IMR-90 (cell line): ENCODE data around the gene BCL2L11. TPM values are rescaled to one million over a fixed set of nuclear protein-coding genes. Genes with fewer than 3 reads are reported as not detected.

Source experiments
- ATAC-seq: fragments of 200-7000 bp; cut with Tn5 transposase; 2 replicates; pipeline ENCODE4 v1.9.1; 2020; ENCODE audit warnings: low read depth, mild to moderate bottlenecking, moderate library complexity
- BruUV-seq: library from RNA; stranded (reverse); fragments of 400-500 nt; replicated peaks from 2 replicates; lab custom pipeline; 2021; lab: Mats Ljungman, UMichigan
- CTCF ChIA-PET: fragments of 300-600 bp; formaldehyde crosslinking; extraction: SDS; loops from one replicate; lab custom pipeline; 2021; ENCODE audit warnings: antibody characterized with exemption; lab: Yijun Ruan, JAX
- POLR2A ChIA-PET: fragments of 300-600 bp; sonication (Branson Sonifier 250); formaldehyde crosslinking; loops from one replicate; lab custom pipeline; 2022; ENCODE audit warnings: antibody characterized with exemption; ENCODE audit not compliant: unreplicated experiment; lab: Charles Lee
- DNase-seq: peaks from one replicate; pipeline ENCODE4 v3.0.0; 2013
- H2AFZ ChIP-seq: replicated peaks from 2 replicates; pipeline ENCODE3; 2013; ENCODE audit warnings: low read length, mild to moderate bottlenecking; ENCODE audit not compliant: poor library complexity
- H2AK5ac ChIP-seq: 2 replicates; pipeline ENCODE4 v1.6.1; 2013; ENCODE audit warnings: low read depth, low read length, inconsistent platforms
- H2AK9ac ChIP-seq: replicated peaks from 2 replicates; pipeline ENCODE3; 2013; ENCODE audit warnings: mild to moderate bottlenecking, low read depth, low read length, moderate library complexity; ENCODE audit not compliant: poor library complexity
- H2BK120ac ChIP-seq: 2 replicates; pipeline ENCODE4 v1.6.1; 2013; ENCODE audit warnings: low read depth, low read length, inconsistent platforms
- H2BK15ac ChIP-seq: 3 replicates; pipeline ENCODE4 v1.6.1; 2013; ENCODE audit warnings: low read depth, low read length, inconsistent platforms
- H2BK20ac ChIP-seq: 2 replicates; pipeline ENCODE4 v1.6.1; 2013; ENCODE audit warnings: low read depth, mild to moderate bottlenecking, inconsistent platforms, low read length, moderate library complexity
- H2BK5ac ChIP-seq: 2 replicates; pipeline ENCODE4 v1.6.1; 2013; ENCODE audit warnings: mild to moderate bottlenecking, low read depth, low read length, inconsistent platforms; ENCODE audit not compliant: poor library complexity, severe bottlenecking
- H3K14ac ChIP-seq: replicated peaks from 2 replicates; pipeline ENCODE4 v1.6.1; 2013; ENCODE audit warnings: low read depth, low read length, inconsistent platforms
- H3K18ac ChIP-seq: 2 replicates; pipeline ENCODE4 v1.6.1; 2013; ENCODE audit warnings: low read depth, low read length, control low read depth
- H3K23ac ChIP-seq: 2 replicates; pipeline ENCODE4 v1.6.1; 2013; ENCODE audit warnings: low read depth, low read length, inconsistent platforms
- H3K27ac ChIP-seq: 2 replicates; pipeline ENCODE4 v1.5.1; 2013; ENCODE audit warnings: mild to moderate bottlenecking, control low read depth, low read length; ENCODE audit not compliant: insufficient read depth
- H3K27me3 ChIP-seq: 2 replicates; pipeline ENCODE4 v1.6.1; 2013; ENCODE audit warnings: low read length; ENCODE audit not compliant: control insufficient read depth, insufficient read depth
- H3K36me3 ChIP-seq: 2 replicates; pipeline ENCODE4 v1.6.1; 2013; ENCODE audit warnings: low read length, mixed read lengths; ENCODE audit not compliant: control insufficient read depth, insufficient read depth
- H3K4ac ChIP-seq: 2 replicates; pipeline ENCODE4 v1.6.1; 2013; ENCODE audit warnings: low read depth, low read length, inconsistent platforms
- H3K4me1 ChIP-seq: 2 replicates; pipeline ENCODE4 v1.6.1; 2013; ENCODE audit warnings: low read length, mixed read lengths; ENCODE audit not compliant: control insufficient read depth, insufficient read depth
- H3K4me2 ChIP-seq: 2 replicates; pipeline ENCODE4 v1.6.1; 2013; ENCODE audit warnings: low read depth, mild to moderate bottlenecking, control low read depth, low read length, moderate library complexity
- H3K4me3 ChIP-seq: 2 replicates; pipeline ENCODE4 v1.5.1; 2013; ENCODE audit warnings: low read depth, mild to moderate bottlenecking, control low read depth, low read length, moderate library complexity; ENCODE audit not compliant: insufficient read depth
- H3K56ac ChIP-seq: 2 replicates; pipeline ENCODE4 v1.6.1; 2013; ENCODE audit warnings: low read length, inconsistent platforms; ENCODE audit not compliant: insufficient read depth; ENCODE audit errors: extremely low read depth
- H3K79me1 ChIP-seq, 2 experiments: 2 replicates each; pipeline ENCODE4 v1.6.1; 2013; ENCODE audit warnings: low read length in 2 of 2, inconsistent platforms in 1 of 2, low read depth in 1 of 2
- H3K9ac ChIP-seq: 2 replicates; pipeline ENCODE4 v1.6.1; 2013; ENCODE audit warnings: low read depth, low read length, control low read depth
- H3K9me1 ChIP-seq: 2 replicates; pipeline ENCODE4 v1.6.1; 2013; ENCODE audit warnings: low read length, inconsistent platforms; ENCODE audit not compliant: insufficient read depth
- H3K9me3 ChIP-seq: 2 replicates; pipeline ENCODE4 v1.6.1; 2013; ENCODE audit warnings: low read length; ENCODE audit not compliant: control insufficient read depth, insufficient read depth
- H4K20me1 ChIP-seq: 2 replicates; pipeline ENCODE4 v1.6.1; 2013; ENCODE audit warnings: low read length, inconsistent platforms; ENCODE audit not compliant: insufficient read depth
- H4K5ac ChIP-seq: 2 replicates; pipeline ENCODE4 v1.6.1; 2013; ENCODE audit warnings: mild to moderate bottlenecking, low read depth, low read length, control low read depth
- H4K8ac ChIP-seq, 2 experiments: 2 replicates each; pipeline ENCODE4 v1.6.1; 2013; ENCODE audit warnings: low read depth in 2 of 2, low read length in 2 of 2, control low read depth in 1 of 2, inconsistent platforms in 1 of 2
- H4K91ac ChIP-seq: 2 replicates; pipeline ENCODE4 v1.6.1; 2013; ENCODE audit warnings: low read depth, low read length, inconsistent platforms; ENCODE audit not compliant: insufficient read depth
- CEBPB ChIP-seq: IDR thresholded peaks from 2 replicates; pipeline ENCODE4 v1.6.1; 2012; ENCODE audit warnings: low read depth, low read length, improper control_type of control experiment
- CHD1 ChIP-seq: IDR thresholded peaks from 2 replicates; pipeline ENCODE4 v1.6.1; 2012; ENCODE audit warnings: low read depth, low read length, improper control_type of control experiment
- FOS ChIP-seq: fragments of 150-350 bp; IDR thresholded peaks from 2 replicates; pipeline ENCODE4 v1.6.1; 2016; ENCODE audit warnings: low read depth, low read length
- MAZ ChIP-seq: IDR thresholded peaks from 2 replicates; pipeline ENCODE4 v1.6.1; 2012; ENCODE audit warnings: low read depth, mild to moderate bottlenecking, low read length, improper control_type of control experiment, moderate library complexity, borderline replicate concordance
- MXI1 ChIP-seq: IDR thresholded peaks from 2 replicates; pipeline ENCODE4 v1.6.1; 2012; ENCODE audit warnings: low read depth, mild to moderate bottlenecking, low read length, moderate library complexity, borderline replicate concordance
- RCOR1 ChIP-seq: IDR thresholded peaks from 2 replicates; pipeline ENCODE4 v1.6.1; 2012; ENCODE audit warnings: mild to moderate bottlenecking, low read length, improper control_type of control experiment; ENCODE audit not compliant: insufficient replicate concordance
- RFX5 ChIP-seq: IDR thresholded peaks from 2 replicates; pipeline ENCODE4 v1.8.0; 2012; ENCODE audit warnings: low read depth, mild to moderate bottlenecking, low read length, moderate library complexity
- SMC3 ChIP-seq: fragments of 150-350 bp; IDR thresholded peaks from 2 replicates; pipeline ENCODE4 v1.6.1; 2016; ENCODE audit warnings: low read depth, mild to moderate bottlenecking, antibody characterized with exemption, low read length, moderate library complexity
- WGBS, 2 experiments: methylation state at CpG; one replicate each; pipeline versions ENCODE4 v1.1.5 to v1.1.7; 2013; ENCODE audit warnings: missing lambda C conversion rate in 2 of 2; ENCODE audit not compliant: insufficient read length in 1 of 2; ENCODE audit errors: extremely low coverage in 2 of 2; 5-methylcytosine and 5-hydroxymethylcytosine counted together
- dilution Hi-C: fragments of 300-500 bp; cut with HindIII; formaldehyde crosslinking; loops from one replicate; pipeline ENCODE4 v1.14.3; 2018; ENCODE audit warnings: low sequenced_read_pairs; ENCODE audit not compliant: unreplicated experiment
- in situ Hi-C: fragments of 300-500 bp; cut with MboI; formaldehyde crosslinking; loops from 3 replicates; pipeline ENCODE4 v1.14.3; 2019; ENCODE audit warnings: low sequenced_read_pairs, inconsistent platforms, mixed read lengths
- intact Hi-C: fragments of 100-400 bp; cut with micrococcal nuclease; formaldehyde crosslinking; loops from 2 replicates; pipeline ENCODE4 v1.10.0; 2022
- polyA plus RNA-seq, 3 experiments: library from polyadenylated mRNA; depleted of rRNA; stranded (reverse); fragments of >200 nt; gene quantifications; 2 replicates each; pipeline ENCODE4 v1.2.3, GENCODE V29; 2012; ENCODE audit warnings: low replicate concordance in 1 of 3
- total RNA-seq: library from RNA; depleted of rRNA; stranded (reverse); fragments of >200 nt; gene quantifications from 2 replicates; pipeline ENCODE4 v1.2.3, GENCODE V29; 2012
- TF ChIP-seq, protein P1 (sequence below): fragments of 150-350 bp; IDR thresholded peaks from 2 replicates; pipeline ENCODE4 v1.6.1; 2016; ENCODE audit warnings: low read depth, mild to moderate bottlenecking, low read length, moderate library complexity, borderline replicate concordance
- TF ChIP-seq, protein P2 (sequence below): fragments of 150-350 bp; IDR thresholded peaks from 2 replicates; pipeline ENCODE4 v1.6.1; 2017; ENCODE audit warnings: mild to moderate bottlenecking, antibody characterized with exemption, low read length, low read depth
- TF ChIP-seq, protein P3 (sequence below): conservative IDR thresholded peaks from 2 replicates; pipeline ENCODE4 v1.5.1; 2012; ENCODE audit warnings: mild to moderate bottlenecking, low read depth, low read length, improper control_type of control experiment

The BCL2L11 gene
- total and polyA plus RNA-seq, 2 of the 4 experiments (the other 2 are of a cell fraction), result 1.1 to 1.7 TPM

DNA sequence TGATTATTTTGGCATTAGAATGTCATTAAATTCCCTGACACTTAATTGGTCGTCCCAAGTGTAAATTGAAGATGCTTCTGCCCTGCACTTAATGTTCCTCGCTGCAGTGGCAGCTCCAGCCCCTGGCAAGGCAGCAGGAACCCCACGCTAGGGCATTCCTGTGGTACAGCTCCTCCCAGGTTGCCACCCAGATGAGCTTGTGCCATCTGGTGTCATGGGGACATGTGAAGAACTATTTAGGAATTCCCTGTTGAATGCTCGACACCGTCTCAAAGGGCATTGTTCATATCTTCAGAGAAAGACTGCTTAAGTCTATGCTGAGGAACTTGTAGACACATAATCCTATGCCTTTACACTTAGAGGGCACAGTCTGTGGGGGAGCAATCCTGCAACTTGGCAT is 38.9 kb downstream of the BCL2L11 start:
- Histone ChIP-seq H2BK120ac (no peak overlapping the region), H4K20me1 (peaks cover 23% of the 10 kb centered on the region), H2BK15ac (no peak overlapping the region), H2AK5ac (no peak overlapping the region), H3K9me1 (peaks cover 13% of the 10 kb centered on the region; the same call in 1 of the 2 replicates), H3K27ac (no peak overlapping the region), H4K91ac (no peak overlapping the region), H3K4me1 (peaks cover 15% of the 10 kb centered on the region), H3K56ac (no peak overlapping the region; the same call in 1 of the 2 replicates), H2AFZ (no peak overlapping the region), H4K5ac (no peak overlapping the region), H3K36me3 (peaks cover 21% of the 10 kb centered on the region; the same call in 1 of the 2 replicates), H2AK9ac (no peak overlapping the region), H2BK20ac (no peak overlapping the region), H3K9me3 (no peaks in the 10 kb centered on the region), H3K79me1 (no peaks in the 10 kb centered on the region), H3K4me3 (no peak overlapping the region), H3K4me2 (no peak overlapping the region), H3K23ac (no peak overlapping the region), H3K27me3 (peaks cover 7% of the 10 kb centered on the region), H4K8ac (no peak overlapping the region), H3K14ac (no peak overlapping the region), H3K4ac (no peak overlapping the region), H2BK5ac (no peak overlapping the region), H3K18ac (no peak overlapping the region), H3K9ac (no peak overlapping the region)
- CTCF ChIA-PET, result no interaction called here
- no peak for DNase-seq
- WGBS, 2 experiments, result 100% methylated on average over 1 of the region's 5 CpGs; no CpG with 5 or more reads in 1 of the 2 experiments
- dilution Hi-C loops, result no loop called here
- no TSS peak for BruUV-seq
- in situ Hi-C loops, result no loop called here
- no peak for TF ChIP-seq CHD1
- no peak for TF ChIP-seq CEBPB
- TF ChIP-seq FOS, result no peak
- TF ChIP-seq, protein P1, sequence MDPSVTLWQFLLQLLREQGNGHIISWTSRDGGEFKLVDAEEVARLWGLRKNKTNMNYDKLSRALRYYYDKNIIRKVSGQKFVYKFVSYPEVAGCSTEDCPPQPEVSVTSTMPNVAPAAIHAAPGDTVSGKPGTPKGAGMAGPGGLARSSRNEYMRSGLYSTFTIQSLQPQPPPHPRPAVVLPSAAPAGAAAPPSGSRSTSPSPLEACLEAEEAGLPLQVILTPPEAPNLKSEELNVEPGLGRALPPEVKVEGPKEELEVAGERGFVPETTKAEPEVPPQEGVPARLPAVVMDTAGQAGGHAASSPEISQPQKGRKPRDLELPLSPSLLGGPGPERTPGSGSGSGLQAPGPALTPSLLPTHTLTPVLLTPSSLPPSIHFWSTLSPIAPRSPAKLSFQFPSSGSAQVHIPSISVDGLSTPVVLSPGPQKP, result no peak
- TF ChIP-seq, protein P2, sequence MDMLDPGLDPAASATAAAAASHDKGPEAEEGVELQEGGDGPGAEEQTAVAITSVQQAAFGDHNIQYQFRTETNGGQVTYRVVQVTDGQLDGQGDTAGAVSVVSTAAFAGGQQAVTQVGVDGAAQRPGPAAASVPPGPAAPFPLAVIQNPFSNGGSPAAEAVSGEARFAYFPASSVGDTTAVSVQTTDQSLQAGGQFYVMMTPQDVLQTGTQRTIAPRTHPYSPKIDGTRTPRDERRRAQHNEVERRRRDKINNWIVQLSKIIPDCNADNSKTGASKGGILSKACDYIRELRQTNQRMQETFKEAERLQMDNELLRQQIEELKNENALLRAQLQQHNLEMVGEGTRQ, result no peak
- no peak for TF ChIP-seq MXI1
- TF ChIP-seq, protein P3, sequence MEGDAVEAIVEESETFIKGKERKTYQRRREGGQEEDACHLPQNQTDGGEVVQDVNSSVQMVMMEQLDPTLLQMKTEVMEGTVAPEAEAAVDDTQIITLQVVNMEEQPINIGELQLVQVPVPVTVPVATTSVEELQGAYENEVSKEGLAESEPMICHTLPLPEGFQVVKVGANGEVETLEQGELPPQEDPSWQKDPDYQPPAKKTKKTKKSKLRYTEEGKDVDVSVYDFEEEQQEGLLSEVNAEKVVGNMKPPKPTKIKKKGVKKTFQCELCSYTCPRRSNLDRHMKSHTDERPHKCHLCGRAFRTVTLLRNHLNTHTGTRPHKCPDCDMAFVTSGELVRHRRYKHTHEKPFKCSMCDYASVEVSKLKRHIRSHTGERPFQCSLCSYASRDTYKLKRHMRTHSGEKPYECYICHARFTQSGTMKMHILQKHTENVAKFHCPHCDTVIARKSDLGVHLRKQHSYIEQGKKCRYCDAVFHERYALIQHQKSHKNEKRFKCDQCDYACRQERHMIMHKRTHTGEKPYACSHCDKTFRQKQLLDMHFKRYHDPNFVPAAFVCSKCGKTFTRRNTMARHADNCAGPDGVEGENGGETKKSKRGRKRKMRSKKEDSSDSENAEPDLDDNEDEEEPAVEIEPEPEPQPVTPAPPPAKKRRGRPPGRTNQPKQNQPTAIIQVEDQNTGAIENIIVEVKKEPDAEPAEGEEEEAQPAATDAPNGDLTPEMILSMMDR, result no peak
- TF ChIP-seq MAZ, result no peak
- TF ChIP-seq RFX5, result no peak
- TF ChIP-seq RCOR1, result no peak
- TF ChIP-seq SMC3, result no peak
- POLR2A ChIA-PET, result no interaction called here
- intact Hi-C loops, result no loop called here
- no peak for ATAC-seq
